Lower lobe of right lung (tissue), 2 donors: Measurements from ENCODE around the gene GPBAR1. TPM values are rescaled to one million over a fixed set of nuclear protein-coding genes. Genes with fewer than 3 reads are reported as not detected.

Experiments used
- ATAC-seq, 2 donors: fragments of 200-7000 bp; cut with Tn5 transposase; one replicate each; pipeline ENCODE4 v1.9.1; 2020 to 2022; ENCODE audit warnings: mild to moderate bottlenecking in 2 of 2, moderate library complexity in 2 of 2
- DNase-seq: peaks from one replicate; pipeline ENCODE4 v3.0.0-alpha.2; 2020
- H3K27ac ChIP-seq: fragments of 200-600 bp; one replicate; pipeline ENCODE4 v1.8.0; 2022
- H3K27me3 ChIP-seq: fragments of 200-600 bp; one replicate; pipeline ENCODE4 v1.8.0; 2022; ENCODE audit warnings: low read depth
- H3K36me3 ChIP-seq: fragments of 200-600 bp; one replicate; pipeline ENCODE4 v1.8.0; 2022; ENCODE audit warnings: mild to moderate bottlenecking
- H3K4me1 ChIP-seq: fragments of 200-600 bp; one replicate; pipeline ENCODE4 v1.8.0; 2022
- H3K4me3 ChIP-seq: fragments of 200-600 bp; one replicate; pipeline ENCODE4 v1.8.0; 2022; ENCODE audit warnings: mild to moderate bottlenecking
- H3K9me3 ChIP-seq: fragments of 200-600 bp; one replicate; pipeline ENCODE4 v1.8.0; 2022
- CTCF ChIP-seq: fragments of 200-600 bp; IDR thresholded peaks from one replicate; pipeline ENCODE4 v1.8.0; 2022; ENCODE audit warnings: antibody characterized with exemption, mild to moderate bottlenecking
- intact Hi-C: fragments of 100-400 bp; cut with DNase I; formaldehyde crosslinking; loops from one replicate; pipeline ENCODE4 v1.11.0; 2022
- total RNA-seq: library from RNA; stranded (reverse); fragmentation: NEBNext Ultra II Directional; extraction: Animal tissue kit (Norgen Biotek cat#: 25700); gene quantifications from one replicate; pipeline ENCODE4 v1.2.1, GENCODE V29; 2021
- donor health status: DM: no; HTN: yes; CAD: no; lungs with severe emphysema.

GPBAR1 gene
- total RNA-seq, 1 donor from 2014 or later = 4.6 TPM

GRCh38 chr2:218285604-218286003, 24.8 kb downstream of the GPBAR1 start:
- H3K4me3 ChIP-seq = peak overlapping the region; percentile 54
- intact Hi-C loops = no loop called here
- ATAC-seq = peak; percentile 27 to 41
- peaks cover 91% of the 10 kb centered on the region for H3K4me1 ChIP-seq
- no peaks in the 10 kb centered on the region for H3K9me3 ChIP-seq
- TF ChIP-seq CTCF = no peak
- no peaks in the 10 kb centered on the region for H3K27me3 ChIP-seq
- H3K27ac ChIP-seq = peak overlapping the region; percentile 97
- DNase-seq = peak; percentile 77
- peaks cover 43% of the 10 kb centered on the region for H3K36me3 ChIP-seq

- intact Hi-C loops = no loop called here
- Histone ChIP-seq H3K36me3 (peaks cover 31% of the 10 kb centered on the region), H3K27me3 (no peaks in the 10 kb centered on the region), H3K27ac (peak overlapping the region; percentile 97), H3K4me3 (peak overlapping the region; percentile 54), H3K9me3 (no peaks in the 10 kb centered on the region), H3K4me1 (peaks cover 98% of the 10 kb centered on the region)
- DNase-seq = peak; percentile 91
- TF ChIP-seq CTCF = no peak
- peak; percentile 87 to 92 for ATAC-seq
Measured at GRCh38 chr2:218286570-218287459, 26.0 kb downstream of the GPBAR1 start.

- ATAC-seq (peak in 1 of 2 donors; percentile 6), DNase-seq (no peak)
- Histone ChIP-seq H3K27me3 (no peaks in the 10 kb centered on the region), H3K4me3 (peak overlapping the region; percentile 81), H3K4me1 (peaks cover 92% of the 10 kb centered on the region), H3K9me3 (no peaks in the 10 kb centered on the region), H3K36me3 (peaks cover 6% of the 10 kb centered on the region), H3K27ac (peak overlapping the region; percentile 97)
- no peak for TF ChIP-seq CTCF
- intact Hi-C loops = loop anchor here (10.0 kb wide), 1 partner anchor 75 kb away; no protein-coding TSS in a partner anchor
Measured at GRCh38 chr2:218289639-218290315, 29.0 kb downstream of the GPBAR1 start.

- H3K36me3 ChIP-seq = peaks cover 6% of the 10 kb centered on the region
- TF ChIP-seq CTCF = no peak
- H3K9me3 ChIP-seq = no peaks in the 10 kb centered on the region
- H3K4me3 ChIP-seq = peak overlapping the region; percentile 81
- intact Hi-C loops = loop anchor here (10.0 kb wide), 1 partner anchor 74 kb away; no protein-coding TSS in a partner anchor
- peak overlapping the region; percentile 97 for H3K27ac ChIP-seq
- no peaks in the 10 kb centered on the region for H3K27me3 ChIP-seq
- no peak for ATAC-seq
- no peak for DNase-seq
- H3K4me1 ChIP-seq = peaks cover 92% of the 10 kb centered on the region
Measured at GRCh38 chr2:218290316-218291261, 29.8 kb downstream of the GPBAR1 start.
